PC-3 (cell line): ENCODE data around the gene TAPT1. TPM values are rescaled to one million over a fixed set of nuclear protein-coding genes. Genes with fewer than 3 reads are reported as not detected.

Source experiments
- ATAC-seq: fragments of 200-7000 bp; cut with Tn5 transposase; 2 replicates; pipeline ENCODE4 v1.9.1; 2020; ENCODE audit warnings: mild to moderate bottlenecking, moderate library complexity
- BruUV-seq: library from RNA; stranded (reverse); fragments of 400-500 nt; replicated peaks from 2 replicates; lab custom pipeline; 2021; lab: Mats Ljungman, UMichigan
- CTCF ChIA-PET: fragments of 300-600 bp; sonication (Branson Sonifier 250); formaldehyde crosslinking; loops from one replicate; lab custom pipeline; 2022; ENCODE audit warnings: antibody characterized with exemption; lab: Charles Lee
- POLR2A ChIA-PET: fragments of 300-600 bp; sonication (Branson Sonifier 250); formaldehyde crosslinking; loops from one replicate; lab custom pipeline; 2022; ENCODE audit warnings: antibody characterized with exemption; ENCODE audit not compliant: unreplicated experiment; lab: Charles Lee
- DNase-seq: peaks from one replicate; pipeline ENCODE4 v3.0.0-alpha.2; 2015
- H2AFZ ChIP-seq: fragments of 300-600 bp; sonication (generic); 2 replicates; pipeline ENCODE4 v1.6.0; 2016; ENCODE audit warnings: antibody characterized with exemption, low read length
- H3F3A ChIP-seq: fragments of 300-600 bp; sonication (generic); one replicate; pipeline ENCODE4 v1.6.0; 2017; ENCODE audit warnings: antibody characterized with exemption, low read length, control low read depth, mild to moderate bottlenecking; ENCODE audit not compliant: unreplicated experiment
- H3K27ac ChIP-seq: fragments of 300-600 bp; sonication (generic); 2 replicates; pipeline ENCODE4 v1.5.1; 2016; ENCODE audit warnings: mild to moderate bottlenecking, low read length
- H3K27me3 ChIP-seq: fragments of 300-600 bp; sonication (generic); 2 replicates; pipeline ENCODE4 v1.6.1; 2016; ENCODE audit warnings: low read length, mixed read lengths
- H3K36me3 ChIP-seq: fragments of 300-600 bp; sonication (generic); 2 replicates; pipeline ENCODE4 v1.6.1; 2016; ENCODE audit warnings: low read depth, mixed run types, low read length, mixed read lengths
- H3K4me1 ChIP-seq: fragments of 300-600 bp; sonication (generic); 2 replicates; pipeline ENCODE4 v1.5.1; 2016; ENCODE audit warnings: low read length; ENCODE audit not compliant: insufficient read depth
- H3K4me2 ChIP-seq: fragments of 300-600 bp; sonication (generic); 2 replicates; pipeline ENCODE4 v1.6.0; 2016; ENCODE audit warnings: low read length
- H3K4me3 ChIP-seq: fragments of 300-600 bp; sonication (generic); 2 replicates; pipeline ENCODE4 v1.5.1; 2016; ENCODE audit warnings: mild to moderate bottlenecking, low read length, mixed read lengths
- H3K79me2 ChIP-seq: fragments of 300-600 bp; sonication (generic); 2 replicates; pipeline ENCODE4 v1.6.1; 2017; ENCODE audit warnings: low read length, mixed read lengths
- H3K9ac ChIP-seq: fragments of 300-600 bp; sonication (generic); 2 replicates; pipeline ENCODE4 v1.6.0; 2016; ENCODE audit warnings: mild to moderate bottlenecking, low read length
- H3K9me2 ChIP-seq: fragments of 300-600 bp; sonication (generic); replicated peaks from 2 replicates; pipeline ENCODE4 v1.6.1; 2016; ENCODE audit warnings: mixed run types, low read length, mixed read lengths
- H3K9me3 ChIP-seq: fragments of 300-600 bp; sonication (generic); 2 replicates; pipeline ENCODE4 v1.6.1; 2016; ENCODE audit warnings: low read length, mixed read lengths
- H4K20me1 ChIP-seq: fragments of 300-600 bp; sonication (generic); 2 replicates; pipeline ENCODE4 v1.6.1; 2016; ENCODE audit warnings: low read length, mixed read lengths
- CTCF ChIP-seq: fragments of 300-600 bp; sonication (generic); conservative IDR thresholded peaks from 2 replicates; pipeline ENCODE4 v1.5.1; 2017; ENCODE audit warnings: antibody characterized with exemption, low read depth, mild to moderate bottlenecking, low read length
- EZH2 ChIP-seq: fragments of 300-600 bp; sonication (generic); IDR thresholded peaks from one replicate; pipeline ENCODE4 v1.6.1; 2017; ENCODE audit warnings: antibody characterized with exemption, mild to moderate bottlenecking, low read length; ENCODE audit not compliant: unreplicated experiment
- EZH2phosphoT487 ChIP-seq: fragments of 300-600 bp; sonication (generic); IDR thresholded peaks from 2 replicates; pipeline ENCODE4 v1.6.1; 2018; ENCODE audit warnings: mild to moderate bottlenecking, antibody characterized with exemption, low read length, borderline replicate concordance
- intact Hi-C: fragments of 100-400 bp; cut with micrococcal nuclease; formaldehyde crosslinking; loops from 2 replicates; pipeline ENCODE4 v1.9.0; 2023
- total RNA-seq: library from RNA; depleted of rRNA; stranded (reverse); fragments of >200 nt; gene quantifications from 2 replicates; pipeline ENCODE4 v1.2.3, GENCODE V29; 2014

TAPT1 gene
- total RNA-seq, 1 experiment from 2014 or later, result 8.7 TPM

- ChIA-PET POLR2A (no interaction called here), CTCF (no interaction called here)
- Histone ChIP-seq H3F3A (no peaks in the 10 kb centered on the region), H3K9ac (no peak overlapping the region), H3K9me2 (no peaks in the 10 kb centered on the region), H3K9me3 (no peaks in the 10 kb centered on the region), H3K4me2 (no peak overlapping the region), H3K79me2 (no peaks in the 10 kb centered on the region), H3K4me1 (no peaks in the 10 kb centered on the region), H3K27me3 (no peaks in the 10 kb centered on the region), H3K36me3 (no peaks in the 10 kb centered on the region), H2AFZ (no peak overlapping the region), H3K27ac (no peak overlapping the region), H4K20me1 (no peaks in the 10 kb centered on the region), H3K4me3 (no peak overlapping the region)
- ATAC-seq (no peak), DNase-seq (no peak)
- intact Hi-C loops, result no loop called here
- TF ChIP-seq EZH2, result no peak
- TF ChIP-seq CTCF, result no peak
- TF ChIP-seq EZH2phosphoT487, result no peak
- no TSS peak for BruUV-seq
Observed at GRCh38 chr4:16169490-16169889, 56.8 kb downstream of the TAPT1 start.

- intact Hi-C loops, result no loop called here
- no peaks in the 10 kb centered on the region for H3K79me2 ChIP-seq
- CTCF ChIA-PET, result no interaction called here
- TF ChIP-seq CTCF, result no peak
- TF ChIP-seq EZH2phosphoT487, result no peak
- no peak for TF ChIP-seq EZH2
- DNase-seq (no peak), ATAC-seq (no peak)
- H3K4me3 ChIP-seq, result no peak overlapping the region
- BruUV-seq, result no TSS peak
- no peak overlapping the region for H3K4me2 ChIP-seq
- H3K9me3 ChIP-seq, result no peaks in the 10 kb centered on the region
- no peak overlapping the region for H3K9ac ChIP-seq
- no peaks in the 10 kb centered on the region for H3K9me2 ChIP-seq
- POLR2A ChIA-PET, result no interaction called here
- no peaks in the 10 kb centered on the region for H3K36me3 ChIP-seq
- no peaks in the 10 kb centered on the region for H4K20me1 ChIP-seq
- H3F3A ChIP-seq, result no peaks in the 10 kb centered on the region
- H3K27me3 ChIP-seq, result no peaks in the 10 kb centered on the region
- no peaks in the 10 kb centered on the region for H3K4me1 ChIP-seq
- no peak overlapping the region for H3K27ac ChIP-seq
- H2AFZ ChIP-seq, result no peak overlapping the region
Observed at GRCh38 chr4:16168710-16169388, 57.4 kb downstream of the TAPT1 start.

- POLR2A ChIA-PET, result no interaction called here
- DNase-seq (no peak), ATAC-seq (no peak)
- no peaks in the 10 kb centered on the region for H3K4me1 ChIP-seq
- no peak overlapping the region for H3K4me3 ChIP-seq
- no peaks in the 10 kb centered on the region for H3F3A ChIP-seq
- no peaks in the 10 kb centered on the region for H3K9me3 ChIP-seq
- no peaks in the 10 kb centered on the region for H3K9me2 ChIP-seq
- BruUV-seq, result no TSS peak
- TF ChIP-seq CTCF (no peak), EZH2phosphoT487 (no peak), EZH2 (no peak)
- no peak overlapping the region for H3K9ac ChIP-seq
- no peaks in the 10 kb centered on the region for H3K27me3 ChIP-seq
- H3K27ac ChIP-seq, result no peak overlapping the region
- no peaks in the 10 kb centered on the region for H3K79me2 ChIP-seq
- no peak overlapping the region for H3K4me2 ChIP-seq
- intact Hi-C loops, result no loop called here
- no peaks in the 10 kb centered on the region for H3K36me3 ChIP-seq
- H4K20me1 ChIP-seq, result no peaks in the 10 kb centered on the region
- CTCF ChIA-PET, result no interaction called here
- H2AFZ ChIP-seq, result no peak overlapping the region
Observed at GRCh38 chr4:16168144-16168543, 58.1 kb downstream of the TAPT1 start.
